SK-N-SH treated with all-trans-retinoic acid at 6 μM for 48 hours (cell line): ENCODE data around the gene CCDC93.

Source experiments
- ESRRG ChIP-seq: fragments of 250-450 bp; sonication (Bioruptor Pico); IDR thresholded peaks from 2 replicates; pipeline ENCODE4 v1.6.1; 2021; ENCODE audit warnings: mild to moderate bottlenecking
- PATZ1 ChIP-seq: fragments of 250-450 bp; sonication (Bioruptor Pico); IDR thresholded peaks from 2 replicates; pipeline ENCODE4 v1.8.0; 2020; ENCODE audit warnings: mild to moderate bottlenecking, moderate library complexity, borderline replicate concordance
- POU6F1 ChIP-seq: fragments of 250-450 bp; sonication (Bioruptor Pico); IDR thresholded peaks from 2 replicates; pipeline ENCODE4 v1.8.0; 2021; ENCODE audit warnings: low read depth, mild to moderate bottlenecking, moderate library complexity, borderline replicate concordance
- RARB ChIP-seq: fragments of 250-450 bp; sonication (Bioruptor Pico); IDR thresholded peaks from 2 replicates; pipeline ENCODE4 v1.8.0; 2021; ENCODE audit warnings: mild to moderate bottlenecking, moderate library complexity
- ZNF70 ChIP-seq: fragments of 450-650 bp; formaldehyde crosslinking; IDR thresholded peaks from 2 replicates; pipeline ENCODE4 v1.5.0; 2020; ENCODE audit warnings: mild to moderate bottlenecking, moderate library complexity

- TF ChIP-seq ESRRG = no peak
- TF ChIP-seq RARB = no peak
- no peak for TF ChIP-seq PATZ1
- TF ChIP-seq POU6F1 = no peak
- no peak for TF ChIP-seq ZNF70 (CRISPR knock-in tag)
These were observed 31.4 kb upstream of the CCDC93 start for GRCh38 chr2:118045286-118045685.
